H9 (cell line): ENCODE data around the gene PRAMEF9. TPM values are rescaled to one million over a fixed set of nuclear protein-coding genes. Genes with fewer than 3 reads are reported as not detected.
"Not testable (repeated sequence)": the region's sequence is repeated elsewhere in the genome, so short reads cannot be mapped to it uniquely, and the experiment has no call there.

ENCODE experiments used
- DNase-seq: peaks from one replicate; pipeline ENCODE4 v3.0.0-alpha.2; 2017
- H2AFZ ChIP-seq: one replicate; pipeline ENCODE4 v1.6.1; 2013; ENCODE audit warnings: mild to moderate bottlenecking, low read length, control low read depth, moderate library complexity
- H2AK5ac ChIP-seq: 2 replicates; pipeline ENCODE4 v1.6.1; 2013; ENCODE audit warnings: low read length, control low read depth, mixed read lengths; ENCODE audit not compliant: insufficient read length
- H2BK120ac ChIP-seq: one replicate; pipeline ENCODE4 v1.6.1; 2013; ENCODE audit warnings: low read depth, mild to moderate bottlenecking, low read length, control low read depth, inconsistent platforms; ENCODE audit not compliant: poor library complexity, severe bottlenecking
- H2BK12ac ChIP-seq: 2 replicates; pipeline ENCODE4 v1.6.1; 2013; ENCODE audit warnings: low read length, control low read depth, mixed read lengths, low read depth; ENCODE audit not compliant: insufficient read length
- H2BK15ac ChIP-seq: 2 replicates; pipeline ENCODE4 v1.6.1; 2013; ENCODE audit warnings: low read depth, low read length, control low read depth
- H2BK20ac ChIP-seq: one replicate; pipeline ENCODE4 v1.6.1; 2013; ENCODE audit warnings: low read depth, mild to moderate bottlenecking, low read length, control low read depth, inconsistent platforms; ENCODE audit not compliant: poor library complexity, severe bottlenecking
- H2BK5ac ChIP-seq: 2 replicates; pipeline ENCODE4 v1.6.1; 2013; ENCODE audit warnings: low read length, control low read depth, mixed read lengths; ENCODE audit not compliant: insufficient read length
- H3K14ac ChIP-seq: 2 replicates; pipeline ENCODE4 v1.6.1; 2013; ENCODE audit warnings: low read length, control low read depth; ENCODE audit not compliant: insufficient read depth
- H3K18ac ChIP-seq: 2 replicates; pipeline ENCODE4 v1.6.1; 2013; ENCODE audit warnings: low read depth, mild to moderate bottlenecking, mixed read lengths, low read length, control low read depth; ENCODE audit not compliant: insufficient read length
- H3K23ac ChIP-seq: 2 replicates; pipeline ENCODE4 v1.6.1; 2013; ENCODE audit warnings: low read length, control low read depth, mixed read lengths, low read depth; ENCODE audit not compliant: insufficient read length
- H3K23me2 ChIP-seq: 2 replicates; pipeline ENCODE4 v1.6.1; 2013; ENCODE audit warnings: low read depth, mild to moderate bottlenecking, mixed read lengths, low read length, control low read depth; ENCODE audit not compliant: insufficient read length, poor library complexity, severe bottlenecking
- H3K27ac ChIP-seq: 2 replicates; pipeline ENCODE4 v1.5.1; 2013; ENCODE audit warnings: low read length, control low read depth, mixed read lengths, low read depth; ENCODE audit not compliant: insufficient read length
- H3K27me3 ChIP-seq: 2 replicates; pipeline ENCODE4 v1.6.1; 2013; ENCODE audit warnings: low read length, control low read depth, inconsistent platforms; ENCODE audit not compliant: insufficient read depth
- H3K4ac ChIP-seq: 2 replicates; pipeline ENCODE4 v1.6.1; 2013; ENCODE audit warnings: low read depth, mild to moderate bottlenecking, control low read depth, inconsistent platforms, low read length, moderate library complexity
- H3K4me1 ChIP-seq: 2 replicates; pipeline ENCODE4 v1.6.1; 2013; ENCODE audit warnings: low read length, control low read depth, inconsistent platforms; ENCODE audit not compliant: insufficient read depth
- H3K4me2 ChIP-seq: 2 replicates; pipeline ENCODE4 v1.6.1; 2013; ENCODE audit warnings: low read length, control low read depth, mixed read lengths; ENCODE audit not compliant: insufficient read length, insufficient read depth
- H3K56ac ChIP-seq: 2 replicates; pipeline ENCODE4 v1.6.1; 2013; ENCODE audit warnings: low read depth, mild to moderate bottlenecking, mixed read lengths, low read length, control low read depth; ENCODE audit not compliant: insufficient read length
- H3K79me1 ChIP-seq: 2 replicates; pipeline ENCODE4 v1.6.1; 2013; ENCODE audit warnings: low read depth, mild to moderate bottlenecking, moderate library complexity, low read length, control low read depth, inconsistent platforms; ENCODE audit not compliant: insufficient read depth, poor library complexity, severe bottlenecking
- H3K79me2 ChIP-seq: 2 replicates; pipeline ENCODE4 v1.6.1; 2013; ENCODE audit warnings: low read length, control low read depth, inconsistent platforms; ENCODE audit not compliant: insufficient read depth
- H3K9ac ChIP-seq: 2 replicates; pipeline ENCODE4 v1.6.1; 2013; ENCODE audit warnings: low read length, control low read depth, mixed read lengths; ENCODE audit not compliant: insufficient read length; ENCODE audit errors: extremely low read depth
- H3K9me3 ChIP-seq: one replicate; pipeline ENCODE4 v1.6.1; 2013; ENCODE audit warnings: low read depth, low read length, inconsistent platforms; ENCODE audit not compliant: control insufficient read depth
- H3T11ph ChIP-seq: one replicate; pipeline ENCODE4 v1.6.1; 2013; ENCODE audit warnings: mild to moderate bottlenecking, low read length, control low read depth, inconsistent platforms
- H4K20me1 ChIP-seq: one replicate; pipeline ENCODE4 v1.6.1; 2013; ENCODE audit not compliant: control insufficient read depth, insufficient read length, insufficient read depth
- H4K5ac ChIP-seq: 2 replicates; pipeline ENCODE4 v1.6.1; 2013; ENCODE audit warnings: low read depth, mild to moderate bottlenecking, mixed read lengths, low read length, control low read depth; ENCODE audit not compliant: insufficient read length
- H4K8ac ChIP-seq: replicated peaks from 2 replicates; pipeline ENCODE4 v1.6.1; 2013; ENCODE audit warnings: low read length, control low read depth, mixed read lengths, low read depth; ENCODE audit not compliant: insufficient read length
- H4K91ac ChIP-seq: 2 replicates; pipeline ENCODE4 v1.6.1; 2013; ENCODE audit warnings: low read depth, mild to moderate bottlenecking, moderate library complexity, mixed read lengths, low read length, control low read depth; ENCODE audit not compliant: insufficient read length
- H3K27ac Mint-ChIP-seq, 3 experiments: 2 replicates in 2 of 3; 3 replicates in 1 of 3; pipeline ENCODE4 v1.8.0; 2020 to 2021; ENCODE audit warnings: mixed read lengths in 3 of 3, mild to moderate bottlenecking in 1 of 3, moderate library complexity in 1 of 3
- H3K27me3 Mint-ChIP-seq: 2 replicates; pipeline ENCODE4 v1.8.0; 2021; ENCODE audit warnings: low read depth, mild to moderate bottlenecking, moderate library complexity, mixed read lengths
- H3K36me3 Mint-ChIP-seq, 3 experiments: 2 replicates in 2 of 3; 3 replicates in 1 of 3; pipeline ENCODE4 v1.8.0; 2020 to 2021; ENCODE audit warnings: low read depth in 3 of 3, mixed read lengths in 3 of 3; ENCODE audit not compliant: insufficient read depth in 1 of 3
- H3K4me1 Mint-ChIP-seq, 2 experiments: 2 replicates each; pipeline ENCODE4 v1.8.0; 2020; ENCODE audit warnings: mixed read lengths in 2 of 2
- H3K4me3 Mint-ChIP-seq, 2 experiments: 2 replicates in 1 of 2; 3 replicates in 1 of 2; pipeline ENCODE4 v1.8.0; 2020 to 2021; ENCODE audit warnings: mild to moderate bottlenecking in 2 of 2, mixed read lengths in 2 of 2, moderate library complexity in 1 of 2
- H3K9me3 Mint-ChIP-seq, 2 experiments: 2 replicates in 1 of 2; 3 replicates in 1 of 2; pipeline ENCODE4 v1.8.0; 2020; ENCODE audit warnings: mild to moderate bottlenecking in 2 of 2, mixed read lengths in 2 of 2, moderate library complexity in 1 of 2
- CTCF ChIP-seq: fragments of 200-600 bp; sonication (generic); conservative IDR thresholded peaks from 3 replicates; pipeline ENCODE4 v1.8.0; 2021; ENCODE audit warnings: antibody characterized with exemption, mild to moderate bottlenecking
- WGBS: extraction: QIAGEN DNeasy Blood & Tissue Kit; methylation state at CpG from one replicate; pipeline ENCODE4 v1.1.7; 2013; ENCODE audit warnings: missing lambda C conversion rate, low lambda C conversion rate, mixed read lengths; ENCODE audit not compliant: insufficient read length; ENCODE audit errors: extremely low coverage; 5-methylcytosine and 5-hydroxymethylcytosine counted together
- total RNA-seq: library from RNA; stranded (reverse); gene quantifications from 2 replicates; pipeline ENCODE4 v1.2.1, GENCODE V29; 2021

The PRAMEF9 gene
- total RNA-seq, 1 experiment from 2014 or later: not detected

GRCh38 chr1:13224480-13225060, 52.9 kb downstream of the PRAMEF9 start:
- Histone ChIP-seq H3K23me2 (no peaks in the 10 kb centered on the region), H3K9ac (no peak overlapping the region), H3K4ac (no peak overlapping the region), H3K18ac (no peak overlapping the region), H2AK5ac (no peak overlapping the region), H3K56ac (no peak overlapping the region), H2AFZ (no peak overlapping the region), H3K79me2 (no peaks in the 10 kb centered on the region), H2BK120ac (no peak overlapping the region), H3K4me2 (no peak overlapping the region), H3K79me1 (no peaks in the 10 kb centered on the region), H3K27ac (no peak overlapping the region), H4K8ac (no peak overlapping the region), H3T11ph (no peak overlapping the region), H4K20me1 (no peaks in the 10 kb centered on the region), H2BK15ac (no peak overlapping the region), H2BK12ac (no peak overlapping the region), H2BK5ac (no peak overlapping the region), H4K5ac (no peak overlapping the region), H4K91ac (no peak overlapping the region), H2BK20ac (no peak overlapping the region), H3K14ac (no peak overlapping the region), H3K9me3 (peaks cover 48% of the 10 kb centered on the region), H3K27me3 (no peaks in the 10 kb centered on the region), H3K23ac (no peak overlapping the region), H3K4me1 (no peaks in the 10 kb centered on the region)
- no peak for DNase-seq
- peaks cover 6 to 29% (median 13%) of the 10 kb centered on the region in 3 experiments for H3K36me3 Mint-ChIP-seq
- H3K27me3 Mint-ChIP-seq: peaks cover 2% of the 10 kb centered on the region
- H3K9me3 Mint-ChIP-seq: peaks cover 44 to 46% of the 10 kb centered on the region in 2 experiments
- WGBS: no CpG with 5 or more reads among the region's 5 CpGs
- H3K4me3 Mint-ChIP-seq: no peak overlapping the region
- no peaks in the 10 kb centered on the region for H3K4me1 Mint-ChIP-seq
- no peak for TF ChIP-seq CTCF
- H3K27ac Mint-ChIP-seq: no peak overlapping the region

GRCh38 chr1:13225675-13226204, 54.1 kb downstream of the PRAMEF9 start, which contains the start of gene PRAMEF18:
PRAMEF18 (minus strand) TSS chr1:13226154; CDS start chr1:13226106, 48 bp downstream.
- H2BK20ac ChIP-seq, H3K4me2 ChIP-seq, H2BK15ac ChIP-seq, H3K56ac ChIP-seq, H3K4ac ChIP-seq, H2BK5ac ChIP-seq, H3T11ph ChIP-seq, H3K27me3 ChIP-seq, H2AFZ ChIP-seq, H3K79me1 ChIP-seq, H3K18ac ChIP-seq, DNase-seq, H3K23ac ChIP-seq, H2BK12ac ChIP-seq, H3K9ac ChIP-seq, H4K20me1 ChIP-seq, H3K79me2 ChIP-seq, H2BK120ac ChIP-seq, H4K91ac ChIP-seq, H3K14ac ChIP-seq, H3K27ac ChIP-seq, H3K23me2 ChIP-seq, H2AK5ac ChIP-seq, H3K4me1 Mint-ChIP-seq, H4K5ac ChIP-seq, H4K8ac ChIP-seq, H3K4me1 ChIP-seq, H3K27ac Mint-ChIP-seq, H3K4me3 Mint-ChIP-seq, H3K27me3 Mint-ChIP-seq: not testable (repeated sequence)
- no CpG with 5 or more reads among the region's 9 CpGs for WGBS
- H3K9me3 Mint-ChIP-seq: peaks cover 55 to 58% of the 10 kb centered on the region in 2 experiments
- H3K9me3 ChIP-seq: peaks cover 59% of the 10 kb centered on the region
- H3K36me3 Mint-ChIP-seq: peaks cover 6 to 37% (median 19%) of the 10 kb centered on the region in 3 experiments
